Lung (tissue), 12 donors: Measurements from ENCODE around the gene TBC1D2. TPM values are rescaled to one million over a fixed set of nuclear protein-coding genes. Genes with fewer than 3 reads are reported as not detected.
"Not testable (repeated sequence)": the region's sequence is repeated elsewhere in the genome, so short reads cannot be mapped to it uniquely, and the experiment has no call there.

ENCODE experiments used
- ATAC-seq: fragments of 200-7000 bp; cut with Tn5 transposase; one replicate; pipeline ENCODE4 v1.9.1; 2020; ENCODE audit warnings: moderate number of reproducible peaks; ENCODE audit not compliant: insufficient read depth, low FRiP score
- DNase-seq, 3 donors: peaks; one replicate each; pipeline ENCODE4 v3.0.0-alpha.2; 2013 to 2017
- H3K27ac ChIP-seq, 2 donors: one replicate each; pipeline ENCODE4 v1.5.1; 2013; ENCODE audit warnings: mild to moderate bottlenecking in 2 of 2, moderate library complexity in 2 of 2, control low read depth in 1 of 2, inconsistent platforms in 1 of 2, low read depth in 1 of 2, low read length in 1 of 2
- H3K27me3 ChIP-seq, 3 donors: one replicate each; pipeline ENCODE4 v1.5.1; 2013; ENCODE audit warnings: low read length in 2 of 3; ENCODE audit not compliant: control insufficient read depth in 3 of 3, insufficient read depth in 3 of 3
- H3K36me3 ChIP-seq, 4 donors: one replicate each; pipeline ENCODE4 v1.5.1; 2013; ENCODE audit warnings: low read length in 4 of 4, mild to moderate bottlenecking in 1 of 4, moderate library complexity in 1 of 4; ENCODE audit not compliant: control insufficient read depth in 4 of 4, insufficient read depth in 4 of 4
- H3K4me1 ChIP-seq, 5 donors: one replicate each; pipeline ENCODE4 v1.5.1; 2013; ENCODE audit warnings: low read length in 5 of 5, mild to moderate bottlenecking in 2 of 5, moderate library complexity in 1 of 5; ENCODE audit not compliant: control insufficient read depth in 5 of 5, insufficient read depth in 5 of 5
- H3K4me3 ChIP-seq: one replicate; pipeline ENCODE4 v1.5.1; 2013; ENCODE audit warnings: mild to moderate bottlenecking, control low read depth, moderate library complexity
- H3K9ac ChIP-seq, 2 donors: one replicate each; pipeline ENCODE4 v1.5.1; 2013; ENCODE audit warnings: low read length in 2 of 2, control low read depth in 1 of 2; ENCODE audit not compliant: insufficient read depth in 1 of 2
- H3K9me3 ChIP-seq, 4 donors: one replicate each; pipeline ENCODE4 v1.5.1; 2013; ENCODE audit warnings: low read length in 3 of 4, mild to moderate bottlenecking in 1 of 4, moderate library complexity in 1 of 4; ENCODE audit not compliant: control insufficient read depth in 4 of 4, insufficient read depth in 3 of 4
- WGBS, 2 donors: extraction: QIAGEN DNeasy Blood & Tissue Kit; methylation state at CpG; one replicate each; pipeline ENCODE4 v1.1.7; 2013; 5-methylcytosine and 5-hydroxymethylcytosine counted together
- polyA plus RNA-seq, 2 donors: library from polyadenylated mRNA; stranded (reverse); fragments of 200-250 nt; gene quantifications; one replicate each; pipeline ENCODE4 v1.2.1, GENCODE V29; 2013
- total RNA-seq, 2 donors: library from RNA; depleted of rRNA in 1 of 2; stranded (reverse); fragments of >200 nt in 1 of 2; gene quantifications; one replicate each; pipeline ENCODE4 v1.2.1, GENCODE V29; 2014 to 2021
- TF ChIP-seq, protein P1 (sequence below): IDR thresholded peaks from 2 replicates; pipeline ENCODE4 v1.5.1; 2012; ENCODE audit warnings: mild to moderate bottlenecking; ENCODE audit errors: control extremely low read depth, extremely low read depth
- donor health status: control.
- donor health status: control.
- donor health status: Bipolar disorder and iron deficiency.
- donor health status: healthy.
- donor health status: DM: yes; HTN: yes; CAD: no.

The TBC1D2 gene
- total and polyA plus RNA-seq, 4 donors, result 31.3 to 73.0 (median 56.1) TPM

DNA sequence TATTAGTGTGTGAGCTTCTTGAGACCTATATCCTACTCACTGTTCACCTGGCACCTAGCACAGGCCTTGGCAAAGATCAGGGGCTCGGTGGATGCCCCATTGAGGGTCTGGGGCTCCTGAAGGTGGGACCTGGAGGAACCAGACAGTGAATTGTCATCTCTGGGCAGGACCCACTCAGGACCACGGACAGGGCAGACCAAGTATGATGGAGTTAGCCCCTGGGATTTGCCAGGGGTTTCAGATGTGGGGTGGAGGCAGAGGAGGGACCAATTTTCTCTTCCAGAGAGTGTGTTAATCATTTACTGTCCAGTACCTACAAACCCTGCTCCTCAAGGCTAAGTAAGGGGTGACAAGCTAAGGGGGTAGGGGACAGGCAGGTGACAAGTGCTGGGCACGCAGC, 29.3 kb upstream of the TBC1D2 start:
- Histone ChIP-seq H3K36me3 (no peaks in the 10 kb centered on the region), H3K9ac (no peak overlapping the region), H3K4me3 (no peak overlapping the region), H3K4me1 (no peaks in the 10 kb centered on the region), H3K27ac (no peak overlapping the region), H3K9me3 (no peaks in the 10 kb centered on the region), H3K27me3 (no peaks in the 10 kb centered on the region)
- DNase-seq (no peak), ATAC-seq (no peak)
- TF ChIP-seq, protein P1, sequence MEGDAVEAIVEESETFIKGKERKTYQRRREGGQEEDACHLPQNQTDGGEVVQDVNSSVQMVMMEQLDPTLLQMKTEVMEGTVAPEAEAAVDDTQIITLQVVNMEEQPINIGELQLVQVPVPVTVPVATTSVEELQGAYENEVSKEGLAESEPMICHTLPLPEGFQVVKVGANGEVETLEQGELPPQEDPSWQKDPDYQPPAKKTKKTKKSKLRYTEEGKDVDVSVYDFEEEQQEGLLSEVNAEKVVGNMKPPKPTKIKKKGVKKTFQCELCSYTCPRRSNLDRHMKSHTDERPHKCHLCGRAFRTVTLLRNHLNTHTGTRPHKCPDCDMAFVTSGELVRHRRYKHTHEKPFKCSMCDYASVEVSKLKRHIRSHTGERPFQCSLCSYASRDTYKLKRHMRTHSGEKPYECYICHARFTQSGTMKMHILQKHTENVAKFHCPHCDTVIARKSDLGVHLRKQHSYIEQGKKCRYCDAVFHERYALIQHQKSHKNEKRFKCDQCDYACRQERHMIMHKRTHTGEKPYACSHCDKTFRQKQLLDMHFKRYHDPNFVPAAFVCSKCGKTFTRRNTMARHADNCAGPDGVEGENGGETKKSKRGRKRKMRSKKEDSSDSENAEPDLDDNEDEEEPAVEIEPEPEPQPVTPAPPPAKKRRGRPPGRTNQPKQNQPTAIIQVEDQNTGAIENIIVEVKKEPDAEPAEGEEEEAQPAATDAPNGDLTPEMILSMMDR, result no peak
- 73 to 77% methylated on average over 3 of the region's 3 CpGs for WGBS, 2 donors

DNA sequence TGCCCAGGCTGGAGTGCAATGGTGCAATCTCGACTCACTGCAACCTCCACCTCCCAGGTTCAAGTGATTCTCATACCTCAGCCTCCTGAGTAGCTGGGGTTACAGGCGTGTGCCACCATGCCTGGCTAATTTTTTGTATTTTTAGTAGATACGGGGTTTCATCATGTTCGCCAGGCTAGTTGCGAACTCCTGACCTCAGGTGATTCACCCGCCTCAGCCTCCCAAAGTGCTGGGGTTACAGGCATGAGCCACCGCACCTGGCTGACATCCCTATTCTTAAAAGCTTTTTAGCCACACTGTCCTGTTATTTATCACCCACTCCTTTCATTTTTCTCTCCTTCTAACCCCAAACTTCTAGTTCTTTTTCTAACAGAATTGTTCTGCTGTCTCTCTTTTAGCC, 27.7 kb upstream of the TBC1D2 start:
- H3K27ac ChIP-seq, H3K9me3 ChIP-seq, H3K36me3 ChIP-seq, H3K27me3 ChIP-seq, H3K4me1 ChIP-seq, H3K4me3 ChIP-seq, ATAC-seq, H3K9ac ChIP-seq, DNase-seq: not testable (repeated sequence)
- WGBS, 2 donors, result 72 to 78% methylated on average over 7 of the region's 7 CpGs

DNA sequence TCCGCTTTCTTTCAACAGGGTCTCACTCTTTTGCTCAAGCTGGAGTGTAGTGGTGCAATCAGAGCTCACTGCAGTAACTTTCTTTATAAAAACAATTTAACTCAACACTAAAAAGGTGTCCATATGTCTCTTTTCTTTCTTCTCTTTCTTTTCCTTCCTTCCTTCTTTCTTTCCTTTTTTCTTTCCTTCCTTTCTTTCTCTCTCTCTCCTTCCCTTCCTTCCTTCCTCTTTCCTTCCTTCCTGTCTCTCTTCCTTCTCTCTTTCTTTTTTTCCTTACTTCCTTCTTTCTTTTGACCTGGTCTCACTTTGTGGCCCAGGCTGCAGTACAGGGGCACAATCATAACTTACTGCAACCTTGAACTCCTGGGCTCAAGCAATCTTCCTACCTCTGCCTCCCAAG, 25.8 kb upstream of the TBC1D2 start:
- H3K9ac ChIP-seq, result no peak overlapping the region
- no peak overlapping the region for H3K4me3 ChIP-seq
- no peaks in the 10 kb centered on the region for H3K27me3 ChIP-seq
- ATAC-seq, result no peak
- DNase-seq, result no peak
- H3K9me3 ChIP-seq, result no peaks in the 10 kb centered on the region
- H3K27ac ChIP-seq, result no peak overlapping the region
- no peaks in the 10 kb centered on the region for H3K4me1 ChIP-seq
- no peaks in the 10 kb centered on the region for H3K36me3 ChIP-seq
- 86 to 90% methylated on average over 1 of the region's 1 CpG for WGBS, 2 donors
- TF ChIP-seq, protein P1, result no peak

DNA sequence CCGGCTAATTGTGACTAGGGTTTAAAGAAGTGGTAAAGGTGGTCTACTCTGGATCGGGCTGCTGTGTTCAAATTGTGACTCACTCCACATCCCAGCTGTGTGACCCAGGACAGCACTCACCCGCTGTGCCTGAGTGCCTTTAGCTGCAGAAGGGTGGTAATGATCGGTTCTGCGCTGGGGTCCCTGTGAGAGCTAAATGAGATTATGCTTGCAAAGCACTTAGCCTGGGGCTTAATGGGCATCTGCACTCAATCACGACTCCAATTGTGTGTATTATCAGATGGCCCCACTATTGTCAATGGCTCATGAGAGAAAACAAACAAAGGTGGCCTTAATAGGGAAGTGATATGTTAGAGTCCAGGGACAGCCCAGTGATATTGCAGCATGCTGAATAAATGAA, 25.1 kb upstream of the TBC1D2 start:
- Histone ChIP-seq H3K27me3 (no peaks in the 10 kb centered on the region), H3K27ac (no peak overlapping the region), H3K36me3 (no peaks in the 10 kb centered on the region), H3K9ac (no peak overlapping the region), H3K4me3 (no peak overlapping the region), H3K9me3 (no peaks in the 10 kb centered on the region), H3K4me1 (no peaks in the 10 kb centered on the region)
- 74 to 86% methylated on average over 6 of the region's 6 CpGs for WGBS, 2 donors
- DNase-seq (no peak), ATAC-seq (no peak)
- TF ChIP-seq, protein P1, result no peak
